HG03064 (cell line): ENCODE measurements around the gene ITIH5.

Source experiments
- ATAC-seq: cut with Tn5 transposase; IDR thresholded peaks from one replicate; pipeline ENCODE4 v1.9.1; 2021; ENCODE audit warnings: low read depth; ENCODE audit not compliant: unreplicated experiment

The ITIH5 gene

GRCh38 chr10:7553531-7553930 lies 113.2 kb downstream of the ITIH5 start:
- no peak for ATAC-seq

- ATAC-seq = no peak
These were observed 114.6 kb downstream of the ITIH5 start for GRCh38 chr10:7551950-7552716.

- ATAC-seq = no peak
These were observed 115.5 kb downstream of the ITIH5 start for GRCh38 chr10:7551289-7551688.

- ATAC-seq = no peak
These were observed 116.8 kb downstream of the ITIH5 start for GRCh38 chr10:7550013-7550412.

- ATAC-seq = no peak
These were observed 118.9 kb downstream of the ITIH5 start for GRCh38 chr10:7547829-7548228.

- no peak for ATAC-seq
These were observed 119.6 kb downstream of the ITIH5 start for GRCh38 chr10:7547206-7547605.

- no peak for ATAC-seq
These were observed 120.3 kb downstream of the ITIH5 start for GRCh38 chr10:7546385-7546967.

- ATAC-seq = no peak
These were observed 121.0 kb downstream of the ITIH5 start for GRCh38 chr10:7545792-7546191.

GRCh38 chr10:7545261-7545660 lies 121.5 kb downstream of the ITIH5 start:
- no peak for ATAC-seq

- ATAC-seq = no peak
These were observed 122.6 kb downstream of the ITIH5 start for GRCh38 chr10:7544203-7544602.

GRCh38 chr10:7542189-7542914 lies 124.4 kb downstream of the ITIH5 start:
- no peak for ATAC-seq

- ATAC-seq = no peak
These were observed 125.4 kb downstream of the ITIH5 start for GRCh38 chr10:7541137-7542087.

- no peak for ATAC-seq
These were observed 127.7 kb downstream of the ITIH5 start for GRCh38 chr10:7538970-7539654.

- no peak for ATAC-seq
These were observed 129.6 kb downstream of the ITIH5 start for GRCh38 chr10:7537126-7537525.

GRCh38 chr10:7534480-7534852 lies 132.3 kb downstream of the ITIH5 start:
- ATAC-seq = no peak

- no peak for ATAC-seq
These were observed 132.9 kb downstream of the ITIH5 start for GRCh38 chr10:7533657-7534479.

GRCh38 chr10:7532723-7533498 lies 133.9 kb downstream of the ITIH5 start:
- no peak for ATAC-seq

GRCh38 chr10:7529638-7530037 lies 137.1 kb downstream of the ITIH5 start:
- ATAC-seq = no peak
